Measurements from ENCODE around the gene PAQR6. TPM values are rescaled to one million over a fixed set of nuclear protein-coding genes. Genes with fewer than 3 reads are reported as not detected.

PAQR6 gene
- total and polyA plus RNA-seq, 8 donors = 0.51 to 5.6 (median 0.88) TPM

DNA sequence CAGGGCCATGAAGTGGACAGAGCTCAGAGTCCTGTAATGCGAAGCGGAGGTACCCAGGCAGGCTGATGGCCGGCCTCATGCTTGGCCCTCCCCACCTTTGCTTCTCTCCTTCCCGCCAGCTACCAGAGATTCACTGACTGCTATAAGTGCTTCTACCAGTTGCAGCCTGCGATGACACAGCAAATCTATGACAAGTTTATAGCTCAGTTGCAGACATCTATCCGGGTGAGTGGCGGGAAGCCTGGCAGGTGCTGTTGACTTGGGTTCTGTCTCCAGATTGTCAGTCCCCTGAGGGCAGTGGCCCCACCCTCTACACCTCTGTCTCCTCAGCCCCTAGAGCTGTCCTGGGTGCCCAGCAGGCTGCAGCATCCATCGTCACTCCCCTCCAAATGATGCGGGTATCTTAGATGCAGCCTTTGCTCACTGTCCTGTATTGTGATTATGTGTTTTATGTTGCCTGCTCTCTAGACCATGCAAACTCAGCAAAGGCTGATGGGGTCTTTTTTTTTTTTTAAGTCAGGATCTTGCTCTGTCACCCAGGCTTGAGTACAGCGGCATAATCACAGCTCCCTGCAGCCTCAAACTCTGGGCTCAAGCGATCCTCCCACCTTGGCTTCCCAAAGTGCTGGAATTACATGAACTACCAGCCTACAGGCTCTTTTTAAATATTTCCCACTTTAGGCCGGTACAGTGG is 15.5 kb downstream of the PAQR6 start:
- Histone ChIP-seq H3K9me3 (no peaks in the 10 kb centered on the region), H3K4me3 (no peak overlapping the region), H3K4me1 (no peaks in the 10 kb centered on the region), H3K27me3 (no peaks in the 10 kb centered on the region), H3K27ac (no peak overlapping the region), H3K36me3 (peaks cover 2 to 11% (median 6%) of the 10 kb centered on the region in 3 donors)
- TF ChIP-seq, protein P1, sequence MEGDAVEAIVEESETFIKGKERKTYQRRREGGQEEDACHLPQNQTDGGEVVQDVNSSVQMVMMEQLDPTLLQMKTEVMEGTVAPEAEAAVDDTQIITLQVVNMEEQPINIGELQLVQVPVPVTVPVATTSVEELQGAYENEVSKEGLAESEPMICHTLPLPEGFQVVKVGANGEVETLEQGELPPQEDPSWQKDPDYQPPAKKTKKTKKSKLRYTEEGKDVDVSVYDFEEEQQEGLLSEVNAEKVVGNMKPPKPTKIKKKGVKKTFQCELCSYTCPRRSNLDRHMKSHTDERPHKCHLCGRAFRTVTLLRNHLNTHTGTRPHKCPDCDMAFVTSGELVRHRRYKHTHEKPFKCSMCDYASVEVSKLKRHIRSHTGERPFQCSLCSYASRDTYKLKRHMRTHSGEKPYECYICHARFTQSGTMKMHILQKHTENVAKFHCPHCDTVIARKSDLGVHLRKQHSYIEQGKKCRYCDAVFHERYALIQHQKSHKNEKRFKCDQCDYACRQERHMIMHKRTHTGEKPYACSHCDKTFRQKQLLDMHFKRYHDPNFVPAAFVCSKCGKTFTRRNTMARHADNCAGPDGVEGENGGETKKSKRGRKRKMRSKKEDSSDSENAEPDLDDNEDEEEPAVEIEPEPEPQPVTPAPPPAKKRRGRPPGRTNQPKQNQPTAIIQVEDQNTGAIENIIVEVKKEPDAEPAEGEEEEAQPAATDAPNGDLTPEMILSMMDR (IDR thresholded peaks at IDR 0.05) = no peak
- DNase-seq (no peak), ATAC-seq (no peak), FAIRE-seq (no peak)
- 86% methylated on average over 12 of the region's 12 CpGs for WGBS, 2 donors
- intact Hi-C loops (cut with DNase I) = loop anchor here in 1 of 3 donors (10.0 kb wide), 1 partner anchor 88 kb away; no protein-coding TSS in a partner anchor

DNA sequence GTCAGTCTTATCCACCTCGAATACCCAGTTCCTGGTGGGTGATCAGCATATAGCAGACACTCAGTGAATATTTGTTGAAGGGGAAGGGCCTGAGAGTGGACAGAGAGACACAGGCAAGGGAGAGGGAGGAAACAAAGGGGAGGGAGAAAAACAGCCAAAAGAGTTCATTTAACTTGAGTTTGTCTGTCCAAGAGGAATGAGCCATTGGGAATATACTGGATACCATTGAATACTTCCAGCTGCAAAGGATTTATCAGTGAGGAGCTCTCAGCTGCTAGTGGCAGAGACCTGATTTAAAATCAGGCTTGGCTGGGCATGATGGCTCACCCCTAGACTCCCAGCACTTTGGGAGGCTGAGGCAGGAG is 17.4 kb downstream of the PAQR6 start:
- no peak overlapping the region for H3K4me3 ChIP-seq
- H3K27me3 ChIP-seq = no peaks in the 10 kb centered on the region
- ATAC-seq (no peak), FAIRE-seq (no peak), DNase-seq (no peak)
- intact Hi-C loops (cut with DNase I) = loop anchor here in 1 of 3 donors (10.0 kb wide), 1 partner anchor 86 kb away; no protein-coding TSS in a partner anchor
- H3K27ac ChIP-seq = no peak overlapping the region
- 81 to 87% methylated on average over 1 of the region's 1 CpG for WGBS, 2 donors
- no peaks in the 10 kb centered on the region for H3K9me3 ChIP-seq
- TF ChIP-seq, protein P1 (IDR thresholded peaks at IDR 0.05) = no peak
- H3K36me3 ChIP-seq = peaks cover 0 to 9% (median 5%) of the 10 kb centered on the region in 3 donors
- H3K4me1 ChIP-seq = no peaks in the 10 kb centered on the region

DNA sequence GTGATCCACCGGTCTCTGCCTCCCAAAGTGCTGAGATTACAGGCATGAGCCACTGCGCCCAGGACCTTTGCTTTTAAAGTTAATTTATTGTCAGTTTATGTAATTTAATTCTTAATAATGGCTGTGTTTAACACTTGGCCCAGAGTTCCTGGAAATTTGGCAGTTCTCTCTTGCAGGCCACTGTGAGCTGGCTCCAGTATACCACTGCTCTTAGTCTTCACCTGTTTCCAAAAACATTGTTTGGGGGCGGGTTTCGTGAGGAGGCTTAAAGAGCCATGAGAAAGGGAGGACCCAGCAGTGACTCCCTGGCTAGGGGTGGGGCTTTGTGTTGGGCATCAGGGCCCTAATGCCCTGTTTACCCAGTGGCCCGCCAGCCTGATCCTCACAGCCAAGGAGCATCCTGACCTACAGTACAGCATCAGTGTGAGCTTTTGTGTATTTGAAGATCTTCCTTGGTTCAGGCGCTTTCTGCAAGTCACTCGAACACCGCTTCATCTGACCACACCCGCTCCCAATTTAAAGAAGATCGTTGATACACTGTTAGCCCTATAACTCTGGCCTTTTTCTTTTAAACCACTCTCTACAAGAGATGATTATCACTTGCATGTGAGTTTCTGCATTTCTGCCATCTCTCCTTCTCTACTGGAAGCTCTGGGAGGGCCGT is 17.9 kb downstream of the PAQR6 start:
- Histone ChIP-seq H3K27me3 (no peaks in the 10 kb centered on the region), H3K36me3 (peaks cover 0 to 9% (median 5%) of the 10 kb centered on the region in 3 donors), H3K4me3 (no peak overlapping the region), H3K27ac (no peak overlapping the region), H3K4me1 (peaks cover 0 to 3% (median 0%) of the 10 kb centered on the region in 3 donors), H3K9me3 (no peaks in the 10 kb centered on the region)
- DNase-seq (no peak), FAIRE-seq (no peak), ATAC-seq (no peak)
- 90 to 93% methylated on average over 11 of the region's 11 CpGs for WGBS, 2 donors
- intact Hi-C loops (cut with DNase I) = loop anchor here in 1 of 3 donors (10.0 kb wide), 1 partner anchor 85 kb away; no protein-coding TSS in a partner anchor
- TF ChIP-seq, protein P1 (IDR thresholded peaks at IDR 0.05) = no peak

DNA sequence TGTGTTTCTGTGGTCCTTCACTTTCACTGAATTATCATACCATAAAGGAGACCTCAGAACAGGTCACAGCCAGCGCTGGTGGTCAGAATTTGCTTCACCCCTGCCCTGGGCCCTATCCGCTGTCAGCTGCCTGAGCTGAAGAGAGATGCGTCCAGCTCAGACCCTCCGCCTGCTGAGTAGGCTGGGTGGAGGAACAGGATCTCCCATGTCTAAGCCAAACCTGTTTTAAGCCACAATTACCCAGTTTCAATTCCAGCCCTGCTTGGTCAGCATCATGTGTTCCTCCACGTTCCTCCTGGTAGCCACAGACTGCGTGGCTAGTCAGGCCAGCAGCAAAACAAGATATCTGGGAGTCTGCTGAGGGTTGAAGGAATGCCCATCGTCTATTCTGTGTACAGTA is 19.4 kb downstream of the PAQR6 start:
- FAIRE-seq = no peak
- no peak overlapping the region for H3K4me3 ChIP-seq
- DNase-seq = no peak
- H3K4me1 ChIP-seq = peaks cover 0 to 3% (median 0%) of the 10 kb centered on the region in 3 donors
- H3K27ac ChIP-seq = no peak overlapping the region
- intact Hi-C loops (cut with DNase I) = no loop called here
- TF ChIP-seq, protein P1 (IDR thresholded peaks at IDR 0.05) = no peak
- H3K27me3 ChIP-seq = no peaks in the 10 kb centered on the region
- 72 to 76% methylated on average over 7 of the region's 7 CpGs for WGBS, 2 donors
- no peaks in the 10 kb centered on the region for H3K9me3 ChIP-seq
- peaks cover 0 to 12% (median 11%) of the 10 kb centered on the region in 3 donors for H3K36me3 ChIP-seq
- peak in 1 of 4 donors; percentile 32 for ATAC-seq

All from pancreas (tissue), 10 donors.